Measurements from ENCODE around the gene LYPD5.
"Not testable (repeated sequence)": the region's sequence is repeated elsewhere in the genome, so short reads cannot be mapped to it uniquely, and the experiment has no call there.

DNA sequence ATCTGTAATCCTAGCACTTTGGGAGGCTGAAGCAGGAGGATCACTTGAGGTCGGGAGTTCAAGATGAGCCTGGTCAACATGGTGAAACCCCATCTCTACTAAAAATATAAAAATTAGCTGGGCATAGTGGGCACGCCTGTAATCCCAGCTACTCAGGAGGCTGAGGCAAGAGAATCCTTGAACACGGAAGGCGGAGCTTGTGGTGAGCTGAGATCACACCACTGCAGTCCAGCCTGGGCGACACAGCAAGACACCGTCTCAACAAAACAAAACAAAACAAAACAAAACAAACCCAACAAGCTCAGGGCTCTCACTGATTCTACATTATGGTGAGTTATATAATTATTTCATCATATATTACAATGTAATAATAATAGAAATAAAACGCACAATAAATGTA, 4.2 kb upstream of the LYPD5 start:
- TF ChIP-seq, protein P1, sequence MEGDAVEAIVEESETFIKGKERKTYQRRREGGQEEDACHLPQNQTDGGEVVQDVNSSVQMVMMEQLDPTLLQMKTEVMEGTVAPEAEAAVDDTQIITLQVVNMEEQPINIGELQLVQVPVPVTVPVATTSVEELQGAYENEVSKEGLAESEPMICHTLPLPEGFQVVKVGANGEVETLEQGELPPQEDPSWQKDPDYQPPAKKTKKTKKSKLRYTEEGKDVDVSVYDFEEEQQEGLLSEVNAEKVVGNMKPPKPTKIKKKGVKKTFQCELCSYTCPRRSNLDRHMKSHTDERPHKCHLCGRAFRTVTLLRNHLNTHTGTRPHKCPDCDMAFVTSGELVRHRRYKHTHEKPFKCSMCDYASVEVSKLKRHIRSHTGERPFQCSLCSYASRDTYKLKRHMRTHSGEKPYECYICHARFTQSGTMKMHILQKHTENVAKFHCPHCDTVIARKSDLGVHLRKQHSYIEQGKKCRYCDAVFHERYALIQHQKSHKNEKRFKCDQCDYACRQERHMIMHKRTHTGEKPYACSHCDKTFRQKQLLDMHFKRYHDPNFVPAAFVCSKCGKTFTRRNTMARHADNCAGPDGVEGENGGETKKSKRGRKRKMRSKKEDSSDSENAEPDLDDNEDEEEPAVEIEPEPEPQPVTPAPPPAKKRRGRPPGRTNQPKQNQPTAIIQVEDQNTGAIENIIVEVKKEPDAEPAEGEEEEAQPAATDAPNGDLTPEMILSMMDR (IDR thresholded peaks at IDR 0.05), result not testable (repeated sequence)
- not testable (repeated sequence) for TF ChIP-seq POLR2AphosphoS5 (IDR thresholded peaks at IDR 0.05; ENCODE audit: low read depth, low read length)
